Activated T-helper 1 cell treated with anti-CD3 and anti-CD28 coated beads, Interleukin-12 subunit alpha, Interleukin-12 subunit beta, Interleukin-2, Interleukin-4 antibody, amounts not matched to agents 30 ng/mL and 10 ng/mL and 1 ng/mL, durations not matched to agents 14 hours and 24 hours and 36 hours (primary cell): ENCODE measurements around the gene LANCL2. TPM values are rescaled to one million over a fixed set of nuclear protein-coding genes. Genes with fewer than 3 reads are reported as not detected.

Source experiments
- DNase-seq: peaks from one replicate; pipeline ENCODE4 v3.0.0; 2021; ENCODE audit warnings: low spot score
- H3K27ac Mint-ChIP-seq: one replicate; pipeline ENCODE4 v1.8.0; 2021; ENCODE audit warnings: mild to moderate bottlenecking, mixed read lengths
- H3K27me3 Mint-ChIP-seq: one replicate; pipeline ENCODE4 v1.8.0; 2022; ENCODE audit warnings: mild to moderate bottlenecking, moderate library complexity, mixed read lengths; ENCODE audit not compliant: insufficient read depth
- H3K36me3 Mint-ChIP-seq: one replicate; pipeline ENCODE4 v1.8.0; 2021; ENCODE audit warnings: low read depth, mixed read lengths
- H3K4me1 Mint-ChIP-seq: one replicate; pipeline ENCODE4 v1.8.0; 2021; ENCODE audit warnings: low read depth, mixed read lengths
- H3K4me3 Mint-ChIP-seq: one replicate; pipeline ENCODE4 v1.8.0; 2021; ENCODE audit warnings: mild to moderate bottlenecking, moderate library complexity, mixed read lengths
- H3K9me3 Mint-ChIP-seq: one replicate; pipeline ENCODE4 v1.8.0; 2021; ENCODE audit warnings: mixed read lengths
- intact Hi-C: fragments of 100-400 bp; cut with micrococcal nuclease; formaldehyde crosslinking; loops from one replicate; pipeline ENCODE4 v1.15.1; 2024
- total RNA-seq: library from RNA; stranded (reverse); gene quantifications from 2 replicates; pipeline ENCODE4 v1.2.3, GENCODE V29; 2022

The LANCL2 gene
- total RNA-seq, 1 donor from 2014 or later, result 11.0 TPM

- Mint-ChIP-seq H3K9me3 (no peaks in the 10 kb centered on the region), H3K4me1 (peaks cover 73% of the 10 kb centered on the region), H3K27ac (no peak overlapping the region), H3K4me3 (no peak overlapping the region), H3K36me3 (peaks cover 36% of the 10 kb centered on the region), H3K27me3 (no peaks in the 10 kb centered on the region)
- no peak for DNase-seq
- intact Hi-C loops, result no loop called here
Observed at GRCh38 chr7:55472928-55473725, 108.0 kb downstream of the LANCL2 start.

- H3K27me3 Mint-ChIP-seq, result no peaks in the 10 kb centered on the region
- no peak for DNase-seq
Observed at GRCh38 chr7:55473932-55474331, 108.8 kb downstream of the LANCL2 start.

GRCh38 chr7:55474944-55475854 is 110.1 kb downstream of the LANCL2 start:
- peak; percentile 52 for DNase-seq
- H3K36me3 Mint-ChIP-seq, result peaks cover 29% of the 10 kb centered on the region
- H3K9me3 Mint-ChIP-seq, result no peaks in the 10 kb centered on the region
- intact Hi-C loops, result no loop called here
- H3K4me3 Mint-ChIP-seq, result peak overlapping the region; percentile 67
- H3K27ac Mint-ChIP-seq, result peak overlapping the region; percentile 81
- H3K27me3 Mint-ChIP-seq, result no peaks in the 10 kb centered on the region
- peaks cover 61% of the 10 kb centered on the region for H3K4me1 Mint-ChIP-seq

More at GRCh38 chr7:55473932-55474331, 108.8 kb downstream of the LANCL2 start:
- intact Hi-C loops, result no loop called here
- Mint-ChIP-seq H3K27ac (peak overlapping the region; percentile 40), H3K4me3 (peak overlapping the region; percentile 67), H3K36me3 (peaks cover 29% of the 10 kb centered on the region), H3K9me3 (no peaks in the 10 kb centered on the region), H3K4me1 (peaks cover 73% of the 10 kb centered on the region)

- intact Hi-C loops, result no loop called here
- Mint-ChIP-seq H3K4me1 (peaks cover 63% of the 10 kb centered on the region), H3K9me3 (no peaks in the 10 kb centered on the region), H3K27ac (peak overlapping the region; percentile 81), H3K36me3 (peaks cover 31% of the 10 kb centered on the region), H3K4me3 (peak overlapping the region; percentile 67), H3K27me3 (no peaks in the 10 kb centered on the region)
- no peak for DNase-seq
Observed at GRCh38 chr7:55475855-55476803, 111.0 kb downstream of the LANCL2 start.

GRCh38 chr7:55476852-55477780 is 112.0 kb downstream of the LANCL2 start:
- Mint-ChIP-seq H3K36me3 (peaks cover 30% of the 10 kb centered on the region), H3K27me3 (no peaks in the 10 kb centered on the region), H3K4me1 (peaks cover 63% of the 10 kb centered on the region), H3K27ac (no peak overlapping the region), H3K9me3 (no peaks in the 10 kb centered on the region), H3K4me3 (peak overlapping the region; percentile 27)
- DNase-seq, result no peak
- intact Hi-C loops, result no loop called here

- H3K4me1 Mint-ChIP-seq, result peaks cover 65% of the 10 kb centered on the region
- H3K9me3 Mint-ChIP-seq, result no peaks in the 10 kb centered on the region
- DNase-seq, result no peak
- peaks cover 30% of the 10 kb centered on the region for H3K36me3 Mint-ChIP-seq
- no peaks in the 10 kb centered on the region for H3K27me3 Mint-ChIP-seq
- H3K4me3 Mint-ChIP-seq, result no peak overlapping the region
- no peak overlapping the region for H3K27ac Mint-ChIP-seq
- intact Hi-C loops, result no loop called here
Observed at GRCh38 chr7:55477781-55478374, 112.7 kb downstream of the LANCL2 start.

- Mint-ChIP-seq H3K27ac (no peak overlapping the region), H3K4me1 (peaks cover 69% of the 10 kb centered on the region), H3K4me3 (no peak overlapping the region), H3K36me3 (peaks cover 37% of the 10 kb centered on the region), H3K27me3 (no peaks in the 10 kb centered on the region), H3K9me3 (no peaks in the 10 kb centered on the region)
- intact Hi-C loops, result no loop called here
- no peak for DNase-seq
Observed at GRCh38 chr7:55478700-55479099, 113.6 kb downstream of the LANCL2 start.

- H3K36me3 Mint-ChIP-seq, result peaks cover 39% of the 10 kb centered on the region
- no peaks in the 10 kb centered on the region for H3K27me3 Mint-ChIP-seq
- H3K4me1 Mint-ChIP-seq, result peaks cover 66% of the 10 kb centered on the region
- intact Hi-C loops, result loop anchor here (5.0 kb wide), 1 partner anchor 49 kb away; no protein-coding TSS in a partner anchor
- no peak overlapping the region for H3K4me3 Mint-ChIP-seq
- H3K27ac Mint-ChIP-seq, result no peak overlapping the region
- no peak for DNase-seq
- H3K9me3 Mint-ChIP-seq, result no peaks in the 10 kb centered on the region
Observed at GRCh38 chr7:55481155-55481554, 116.0 kb downstream of the LANCL2 start.

GRCh38 chr7:55483046-55483445 is 117.9 kb downstream of the LANCL2 start:
- Mint-ChIP-seq H3K4me1 (peaks cover 62% of the 10 kb centered on the region), H3K27ac (no peak overlapping the region), H3K36me3 (peaks cover 47% of the 10 kb centered on the region), H3K4me3 (no peak overlapping the region), H3K27me3 (no peaks in the 10 kb centered on the region), H3K9me3 (no peaks in the 10 kb centered on the region)
- intact Hi-C loops, result loop anchor here (5.0 kb wide), 1 partner anchor 51 kb away; no protein-coding TSS in a partner anchor
- DNase-seq, result no peak
